CD4-positive, alpha-beta T cell treated with Interleukin-21 for 1 hour (primary cell): ENCODE measurements around the gene TANK.
A peak's percentile ranks its signal among the peaks of the same experiment; 100 is the strongest.
"Not testable (repeated sequence)": the region's sequence is repeated elsewhere in the genome, so short reads cannot be mapped to it uniquely, and the experiment has no call there.

Source experiments
- DNase-seq: peaks from one replicate; pipeline ENCODE4 v3.0.0-alpha.2; 2020

The TANK gene, protein sequence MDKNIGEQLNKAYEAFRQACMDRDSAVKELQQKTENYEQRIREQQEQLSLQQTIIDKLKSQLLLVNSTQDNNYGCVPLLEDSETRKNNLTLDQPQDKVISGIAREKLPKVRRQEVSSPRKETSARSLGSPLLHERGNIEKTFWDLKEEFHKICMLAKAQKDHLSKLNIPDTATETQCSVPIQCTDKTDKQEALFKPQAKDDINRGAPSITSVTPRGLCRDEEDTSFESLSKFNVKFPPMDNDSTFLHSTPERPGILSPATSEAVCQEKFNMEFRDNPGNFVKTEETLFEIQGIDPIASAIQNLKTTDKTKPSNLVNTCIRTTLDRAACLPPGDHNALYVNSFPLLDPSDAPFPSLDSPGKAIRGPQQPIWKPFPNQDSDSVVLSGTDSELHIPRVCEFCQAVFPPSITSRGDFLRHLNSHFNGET

DNA sequence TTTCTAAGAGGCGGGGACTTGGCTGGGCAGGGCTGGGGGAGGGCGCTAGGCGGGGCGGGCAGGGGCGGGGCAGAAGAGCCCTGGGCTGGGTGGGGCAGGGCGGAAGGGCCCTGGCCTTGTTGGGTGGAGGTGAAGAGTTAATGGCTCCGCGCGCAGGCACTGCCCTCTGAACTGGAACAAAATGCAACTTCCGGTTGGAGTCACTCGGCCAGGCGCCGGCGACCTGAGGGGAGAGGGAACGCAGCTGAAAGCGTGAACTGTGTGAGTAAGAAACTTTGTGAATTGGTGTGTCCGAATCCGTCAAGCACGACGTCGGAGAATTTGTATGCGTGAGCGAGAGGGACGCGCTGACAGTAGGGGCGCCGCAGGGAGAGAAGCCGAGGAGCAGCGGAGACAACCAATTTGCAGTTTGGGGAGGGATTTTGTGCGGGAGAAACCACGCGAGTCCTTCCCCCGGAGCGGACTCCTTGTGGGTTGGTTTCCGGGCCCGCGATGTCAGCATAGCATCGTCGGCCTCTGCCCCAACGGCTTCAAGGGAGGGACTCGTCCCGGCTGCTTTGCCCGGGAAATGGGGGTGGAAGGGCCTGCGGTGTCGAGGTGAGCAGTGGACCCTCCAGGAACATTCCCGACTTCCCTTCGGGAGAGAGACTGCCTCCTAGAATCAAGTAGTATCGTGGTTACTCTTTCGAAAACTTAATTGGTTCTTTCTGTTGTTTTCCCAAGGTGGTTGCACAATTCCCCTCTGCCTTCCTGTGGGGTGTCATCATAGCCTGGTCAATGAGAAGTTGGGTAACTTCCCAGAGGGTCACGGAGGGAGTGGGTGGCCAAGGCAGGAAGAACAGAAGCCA is at the start of gene TANK:
TSS of gene TANK (plus strand) at position 203 of the 848 bp plus-strand sequence. CDS start 19,235 bp downstream, outside the sequence.
- DNase-seq = peak; percentile 94

DNA sequence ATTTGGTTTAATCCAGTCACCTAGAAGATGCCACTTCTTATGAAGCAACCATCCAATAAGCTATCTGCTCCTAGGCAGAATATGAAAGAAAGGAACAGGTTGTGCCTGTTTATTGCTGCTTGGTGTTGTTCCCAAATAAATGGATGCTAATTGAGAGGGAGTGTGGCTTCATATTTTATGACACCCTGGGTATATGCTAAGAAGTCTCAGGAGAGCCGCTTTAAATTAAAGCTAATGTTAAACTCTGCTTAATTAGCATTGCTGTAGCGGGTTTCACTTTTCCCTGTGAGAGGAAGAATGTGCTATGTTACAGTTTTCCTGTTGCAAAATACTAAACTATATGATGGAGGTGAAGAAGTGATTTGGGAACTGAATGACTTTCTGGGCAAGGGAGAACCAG is 48.7 kb upstream of the TANK start:
- no peak for DNase-seq

DNA sequence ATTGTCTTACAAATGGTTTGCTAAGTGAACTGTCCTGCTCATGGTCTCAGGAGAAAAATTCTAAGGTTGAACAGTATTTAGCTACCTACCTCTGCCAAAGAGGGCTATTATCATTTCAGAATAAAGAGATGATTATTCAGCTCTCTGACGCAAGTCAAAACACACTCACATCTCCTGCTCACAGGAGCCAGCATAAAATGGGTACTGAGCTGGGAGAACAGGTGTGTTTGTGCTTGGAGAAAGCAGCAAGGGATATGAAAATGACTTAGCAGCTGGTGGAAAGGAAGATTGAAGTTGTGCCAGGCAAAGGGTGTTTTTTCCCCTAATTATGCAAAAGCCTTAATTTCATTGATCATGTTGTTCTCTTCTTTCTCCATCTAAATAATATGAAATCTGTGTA is 47.3 kb upstream of the TANK start:
- DNase-seq = no peak

DNA sequence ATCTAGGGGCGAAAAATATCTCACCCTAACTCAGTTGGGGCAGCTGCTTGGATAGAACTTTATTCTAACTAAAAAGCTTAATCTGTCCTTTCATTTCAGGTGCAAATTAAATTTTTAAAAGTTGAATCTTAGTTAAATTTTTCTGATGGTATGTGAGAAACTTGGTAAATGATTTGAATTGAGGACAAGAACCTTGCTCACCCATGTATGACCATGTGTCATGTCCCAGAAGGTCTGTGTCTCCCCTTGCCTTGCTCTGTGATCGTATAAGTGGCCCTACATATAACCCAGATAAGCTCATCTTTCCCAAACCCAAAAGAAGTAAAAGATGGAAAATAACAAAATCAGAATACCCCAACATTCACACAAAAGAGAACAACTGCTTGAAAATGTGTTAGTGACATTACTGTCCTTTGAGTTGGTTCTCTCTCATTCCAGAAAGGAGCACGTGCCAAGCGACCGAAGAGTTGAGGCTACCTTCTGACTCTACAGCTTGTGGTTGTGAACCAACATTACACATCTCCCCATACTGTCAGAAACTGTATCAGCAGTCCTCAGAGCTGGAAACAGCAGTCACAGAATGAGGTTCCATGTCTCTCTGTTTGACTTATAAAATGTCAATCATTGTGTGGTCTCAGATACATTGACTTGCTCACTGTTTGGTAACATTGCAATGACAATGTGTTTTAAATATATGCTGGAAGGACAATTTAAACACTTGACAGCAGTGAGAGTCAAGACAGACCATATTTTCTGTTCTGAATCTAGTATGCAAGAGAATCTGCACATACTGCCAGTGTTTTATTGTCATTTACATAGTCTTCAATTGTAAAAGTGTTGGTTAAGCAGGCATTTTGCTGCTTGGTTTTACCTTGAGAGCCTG is 46.3 kb upstream of the TANK start:
- DNase-seq = no peak

DNA sequence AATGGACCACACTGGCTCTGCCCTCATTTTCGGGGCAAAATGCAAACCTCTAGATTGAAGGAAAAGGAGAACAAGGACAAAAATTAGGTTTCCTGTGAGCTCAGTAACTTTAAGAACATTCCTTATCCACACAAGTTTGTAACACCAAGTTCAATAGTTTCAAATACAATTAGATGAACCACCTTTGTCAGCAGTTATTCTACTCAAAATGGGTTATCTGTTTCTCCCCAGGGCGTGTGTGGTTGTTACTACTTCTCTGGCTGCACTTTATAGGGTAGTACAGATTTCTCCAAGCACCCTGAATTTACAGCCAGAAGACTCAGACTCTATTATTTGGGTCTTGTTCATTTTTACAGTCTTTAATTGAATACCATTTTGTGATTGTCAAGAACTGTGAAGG is 45.0 kb upstream of the TANK start:
- DNase-seq = no peak

DNA sequence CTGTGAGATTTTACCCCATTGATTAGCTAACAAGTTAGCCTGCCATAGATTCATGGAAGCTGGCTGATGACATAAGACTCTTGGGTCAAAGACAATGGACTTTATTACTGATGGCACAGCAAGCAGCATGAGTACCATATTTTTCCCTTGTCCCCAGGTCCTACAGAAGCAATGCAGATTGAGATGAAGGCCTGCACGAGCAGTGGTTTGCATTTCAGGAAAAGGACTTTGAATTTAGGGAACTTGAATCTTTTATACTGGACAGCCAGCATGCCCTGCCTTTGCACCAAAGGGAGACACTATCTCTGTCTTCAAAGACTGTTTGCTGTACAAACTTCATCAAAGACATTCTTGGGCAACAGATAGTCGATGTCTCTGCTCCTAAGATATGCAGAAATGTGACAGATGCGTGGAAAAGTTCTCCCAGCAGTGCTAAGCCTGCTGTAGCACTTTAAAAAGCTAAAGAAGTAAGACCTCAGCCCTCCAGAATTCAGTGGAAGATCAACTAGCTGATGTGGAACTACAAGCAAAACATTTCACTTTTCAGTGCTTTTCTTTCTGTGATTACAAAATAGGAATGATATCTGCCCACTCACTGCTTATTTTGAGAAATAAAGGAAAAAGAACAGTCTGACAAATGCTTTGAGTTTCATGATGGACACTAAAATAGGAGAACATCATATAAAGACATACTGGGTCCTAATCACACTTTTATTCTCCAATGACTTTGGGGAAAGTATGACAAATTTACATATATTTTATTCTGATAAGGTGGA is 44.4 kb upstream of the TANK start:
- no peak for DNase-seq

DNA sequence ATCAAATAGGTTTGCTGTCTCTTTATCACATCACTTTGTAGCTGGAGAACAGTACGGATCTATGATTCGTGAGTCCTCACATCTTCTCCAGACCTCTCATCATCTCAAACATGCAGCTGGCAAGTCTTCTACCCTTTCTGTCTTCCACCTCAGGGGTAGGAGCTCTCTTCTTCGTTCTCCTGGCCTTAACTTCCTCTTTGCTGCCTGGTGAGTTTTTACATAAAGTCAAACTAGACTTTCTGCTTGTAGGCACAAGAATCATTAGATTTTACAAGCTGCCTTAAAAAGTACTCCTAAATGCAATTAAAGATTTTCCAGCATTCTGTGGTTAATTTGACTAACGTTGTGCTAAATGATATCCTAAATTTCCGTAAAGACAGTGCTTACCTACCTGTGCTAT is 43.7 kb upstream of the TANK start:
- no peak for DNase-seq

DNA sequence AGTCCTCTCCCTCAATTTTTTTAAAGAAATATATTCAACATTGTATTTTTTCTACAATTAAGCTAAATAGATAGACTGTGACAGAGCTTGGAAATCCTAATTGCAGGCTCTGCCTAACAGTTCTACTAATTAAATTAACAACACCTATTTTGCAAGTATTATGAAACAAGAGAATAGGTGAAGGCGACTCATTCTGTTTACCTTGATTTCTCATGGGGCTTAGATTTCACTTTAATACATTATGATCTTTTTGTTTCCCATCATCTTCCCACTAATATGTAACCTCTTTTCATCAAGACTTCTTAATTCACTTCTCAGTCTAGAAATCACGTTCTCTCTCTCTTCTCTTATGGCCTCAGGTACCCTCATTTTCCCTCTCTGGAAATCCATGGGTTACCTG is 42.7 kb upstream of the TANK start:
- DNase-seq = no peak

DNA sequence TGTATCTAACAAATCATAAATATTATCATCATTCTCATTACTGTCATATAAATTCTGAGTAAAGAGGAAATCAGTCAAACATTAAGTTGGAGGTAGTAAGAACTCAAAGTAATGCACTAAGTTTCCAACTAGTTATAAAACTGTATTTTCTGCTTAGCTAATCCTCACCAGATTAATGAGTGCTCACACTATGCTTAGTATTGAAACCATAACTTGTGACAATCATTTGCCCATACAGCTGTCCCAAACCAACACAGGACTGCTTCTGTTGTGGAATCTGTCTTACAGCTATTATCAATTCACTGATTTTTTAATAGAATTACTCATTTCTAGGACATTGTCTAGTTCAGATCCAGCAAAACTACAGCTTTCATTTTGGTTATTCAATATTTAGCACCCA is 41.5 kb upstream of the TANK start:
- no peak for DNase-seq

DNA sequence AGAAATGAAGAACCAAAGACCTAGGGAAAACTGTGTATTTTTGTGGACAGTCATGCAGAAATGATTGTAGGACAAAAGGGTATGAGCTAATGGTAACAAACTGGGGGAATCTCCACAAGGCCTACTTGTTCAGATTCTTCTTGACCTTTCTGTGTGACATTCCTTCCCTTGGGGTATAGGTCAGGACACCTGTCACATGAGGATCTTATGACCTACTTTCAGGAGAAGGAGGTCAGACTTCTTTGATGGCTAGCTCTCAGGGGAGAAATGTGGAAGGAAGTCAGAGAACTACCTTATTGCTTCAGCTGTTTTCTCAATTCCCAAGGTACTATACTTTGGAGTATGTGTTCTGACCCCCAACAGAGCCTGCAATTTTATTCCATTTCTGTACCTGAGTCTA is 40.7 kb upstream of the TANK start:
- DNase-seq = no peak

DNA sequence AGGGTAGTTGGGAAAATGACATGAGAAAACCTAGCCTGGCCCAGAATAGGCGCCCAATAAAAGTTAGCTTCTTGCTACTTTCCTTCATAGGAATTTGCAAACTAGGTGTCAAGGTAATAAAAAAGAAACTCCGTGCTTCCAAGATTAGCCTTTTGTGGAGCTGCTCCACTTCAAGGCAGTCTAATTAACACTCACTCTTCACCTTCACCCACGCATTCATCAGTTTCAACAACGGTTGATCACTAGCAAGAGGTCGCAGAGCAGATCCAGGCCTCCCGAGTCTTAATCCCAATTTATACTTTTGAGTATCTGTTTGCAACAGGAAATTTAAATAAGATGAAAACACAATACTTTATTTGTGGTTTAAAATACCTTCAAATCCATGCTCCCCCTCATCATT is 39.5 kb upstream of the TANK start:
- DNase-seq = no peak

DNA sequence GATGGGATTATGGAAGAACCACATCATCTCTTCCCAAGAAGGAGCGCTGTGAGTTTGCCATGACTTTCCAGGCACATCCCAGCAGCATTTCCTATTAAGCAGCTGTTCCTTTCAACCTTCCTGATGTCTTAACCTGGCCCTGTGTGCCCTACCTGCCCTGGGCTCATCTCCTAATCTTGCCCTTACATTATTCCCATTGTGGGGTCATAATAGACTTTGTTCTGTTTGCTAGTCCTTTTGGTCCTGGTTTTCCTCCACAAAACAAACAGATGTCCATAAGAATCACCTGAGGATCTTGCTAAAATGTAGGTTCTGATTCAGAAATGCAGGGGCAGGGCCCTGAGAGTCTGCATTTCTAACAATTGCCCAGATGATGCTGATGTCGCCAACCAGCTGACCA is 38.6 kb upstream of the TANK start:
- DNase-seq = no peak

DNA sequence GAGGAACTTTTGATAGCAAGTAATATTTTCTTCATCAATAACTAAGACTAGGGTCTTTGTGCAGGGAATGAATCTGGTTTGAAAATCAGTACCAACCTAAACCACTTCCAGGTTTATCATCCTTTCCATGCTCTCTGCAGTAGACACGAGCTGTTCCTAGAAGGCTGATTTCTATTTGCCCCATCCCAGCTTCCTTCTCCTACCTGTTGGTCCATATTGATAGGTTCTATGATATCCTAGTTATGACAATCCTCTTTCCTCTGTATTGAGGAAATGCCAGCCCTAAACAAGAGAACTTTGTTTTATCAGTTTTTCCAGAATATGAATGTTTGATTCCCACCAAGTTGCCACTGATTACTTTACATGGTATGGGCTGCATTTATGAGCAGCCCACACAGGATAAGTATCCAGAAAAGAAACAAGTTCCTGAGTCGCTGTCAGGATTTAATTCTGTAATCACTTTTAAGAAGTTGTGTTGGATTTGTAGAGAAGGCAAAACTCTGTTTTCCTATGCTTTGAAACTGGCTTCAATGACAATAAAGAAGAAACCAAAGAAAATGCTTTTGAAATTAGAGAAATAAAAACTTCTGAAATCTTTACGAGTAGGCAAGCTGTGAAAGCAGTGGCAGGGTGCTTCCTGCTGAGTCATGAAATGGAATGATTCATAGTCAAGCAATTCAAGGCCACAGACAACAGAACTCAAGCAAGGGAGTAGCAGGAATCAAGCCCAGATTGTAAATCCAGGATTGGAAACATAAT is 37.3 kb upstream of the TANK start:
- DNase-seq = no peak

DNA sequence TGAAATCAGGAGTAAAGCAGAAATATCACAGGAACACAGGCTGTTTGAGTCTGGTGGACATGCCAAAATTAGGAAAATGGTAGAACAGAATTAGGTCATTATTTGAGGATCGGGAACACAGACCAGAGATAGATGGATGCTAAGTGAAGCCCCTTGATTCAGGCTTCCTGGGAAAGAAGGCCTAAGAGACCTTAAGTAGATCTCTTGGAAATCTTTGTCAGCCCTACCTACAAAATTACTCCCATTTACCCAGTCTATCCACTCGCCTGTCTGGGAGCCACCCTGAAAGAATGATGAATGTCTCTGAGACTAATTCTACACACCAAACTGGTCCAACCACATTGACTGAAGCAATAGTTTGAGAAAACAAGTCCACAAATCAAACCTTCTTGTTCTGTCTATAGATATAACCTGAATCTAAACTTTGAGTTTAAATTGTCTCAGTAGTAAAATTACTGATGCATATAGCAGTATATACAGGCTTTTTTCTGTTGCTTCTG is 36.6 kb upstream of the TANK start:
- no peak for DNase-seq

DNA sequence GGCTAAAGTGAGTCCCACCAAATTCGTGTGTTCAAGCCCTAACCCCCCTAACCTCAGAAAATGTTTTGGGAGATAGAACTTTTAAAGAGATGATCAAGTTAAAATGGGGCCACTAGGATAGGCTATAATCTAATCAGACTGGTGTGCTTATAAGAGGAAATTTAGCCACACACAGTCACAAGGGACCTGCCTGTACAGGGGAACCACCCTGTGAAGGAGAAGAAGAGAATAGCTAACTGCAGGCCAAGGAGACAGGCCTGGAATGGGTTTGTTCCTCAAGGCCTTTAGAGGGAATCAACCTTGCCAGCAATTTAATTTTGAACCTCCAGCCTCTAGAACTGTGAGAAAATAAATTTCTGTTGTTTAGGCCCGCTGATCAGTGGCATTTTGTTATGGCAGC is 36.0 kb upstream of the TANK start:
- DNase-seq = no peak

DNA sequence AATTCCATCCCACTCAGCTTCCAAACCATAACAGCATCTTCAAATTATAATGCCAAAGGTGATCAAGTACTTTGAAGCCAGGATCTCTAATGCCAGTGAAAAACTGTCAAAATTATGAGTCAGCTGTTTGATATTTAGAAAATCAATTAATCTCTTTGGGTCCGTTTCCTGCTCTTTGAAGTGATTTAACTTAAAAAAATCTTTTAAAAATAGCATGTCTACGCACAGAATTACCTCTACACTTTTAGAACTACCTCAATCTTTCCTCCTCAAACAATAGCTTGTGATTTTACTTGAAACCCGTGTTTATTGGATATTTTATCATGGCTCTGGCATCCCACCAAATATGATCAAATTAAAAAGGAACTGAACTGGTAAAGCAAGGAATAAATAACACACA is 31.3 kb upstream of the TANK start:
- DNase-seq = no peak

DNA sequence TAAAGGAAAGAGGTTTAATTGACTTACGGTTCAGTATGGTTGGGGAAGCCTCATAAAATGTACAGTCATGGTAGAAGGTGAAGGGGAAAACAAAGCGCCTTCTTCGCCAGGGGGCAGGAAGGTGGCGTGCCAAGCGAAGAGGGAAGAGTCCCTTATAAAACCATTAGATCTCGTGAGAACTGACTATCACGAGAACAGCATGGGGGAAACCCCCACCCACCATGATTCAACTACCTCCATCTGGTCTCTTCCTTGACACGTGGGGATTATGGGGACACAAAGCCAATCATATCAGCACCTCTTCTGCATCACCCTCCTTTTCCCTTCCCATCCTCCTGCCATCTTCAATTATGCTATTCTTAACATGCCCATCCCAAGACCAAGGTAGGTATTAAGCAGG is 29.9 kb upstream of the TANK start:
- DNase-seq = no peak

DNA sequence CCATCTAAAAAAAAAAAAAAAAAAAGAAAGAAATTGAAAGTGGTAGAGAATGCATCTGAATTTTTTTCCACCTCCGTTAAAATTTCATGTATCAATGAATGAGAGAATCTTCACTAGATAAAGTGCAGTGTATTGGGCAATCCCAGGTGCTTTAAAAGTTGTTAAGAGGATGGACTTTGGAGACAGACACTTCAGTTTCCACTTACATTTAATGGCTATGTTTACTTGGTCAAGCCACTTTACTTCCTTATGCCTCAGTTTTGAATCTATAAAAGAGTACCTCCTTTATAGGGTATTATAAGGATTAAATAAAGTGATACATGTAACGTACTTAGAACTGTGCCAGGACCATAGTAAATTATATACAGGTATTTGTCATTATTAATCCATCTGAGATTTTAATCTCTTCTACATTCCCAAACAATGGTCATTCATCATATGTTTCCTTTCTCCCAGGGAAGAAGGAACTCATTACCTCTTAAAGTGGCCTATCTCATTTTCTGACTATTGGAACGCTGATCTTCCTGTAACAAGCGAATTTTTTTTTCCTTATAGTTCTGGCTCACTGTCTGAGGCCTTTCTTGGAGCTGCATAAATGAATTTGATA is 29.1 kb upstream of the TANK start:
- no peak for DNase-seq

DNA sequence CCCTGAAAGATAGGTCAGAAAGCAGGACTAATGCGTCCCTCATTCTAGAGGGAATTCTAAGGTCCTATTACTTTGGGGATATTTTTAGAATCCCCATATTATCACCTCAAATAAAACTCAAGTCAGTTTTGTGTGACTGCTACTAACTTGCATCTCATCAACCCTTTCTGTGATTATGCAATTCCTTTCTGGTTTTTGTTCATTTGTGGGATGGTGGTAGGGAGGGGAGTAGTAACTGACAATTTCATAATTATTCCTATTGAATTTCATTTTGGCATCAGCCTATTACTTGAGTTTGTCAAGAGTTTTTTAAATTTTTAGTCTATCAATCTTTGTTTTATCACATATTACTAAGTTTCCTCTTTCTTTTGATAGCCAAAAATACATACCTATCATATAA is 28.4 kb upstream of the TANK start:
- no peak for DNase-seq

DNA sequence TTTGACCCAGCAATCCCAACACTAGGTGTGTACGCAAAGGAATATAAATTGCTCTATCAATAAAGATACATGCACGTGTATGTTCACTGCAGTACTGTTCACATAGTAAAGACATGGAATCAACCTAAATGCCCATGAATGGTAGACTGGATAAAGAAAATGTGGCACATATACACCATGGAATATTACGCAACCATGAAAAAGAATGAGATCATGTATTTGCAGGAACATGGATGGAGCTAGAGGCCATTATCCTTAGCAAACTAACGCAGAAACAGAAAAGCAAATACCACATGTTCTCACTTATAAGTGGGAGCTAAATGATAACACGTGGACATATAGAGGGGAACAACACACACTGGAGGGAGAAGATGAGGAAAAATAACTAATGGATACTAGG is 27.8 kb upstream of the TANK start:
- not testable (repeated sequence) for DNase-seq

DNA sequence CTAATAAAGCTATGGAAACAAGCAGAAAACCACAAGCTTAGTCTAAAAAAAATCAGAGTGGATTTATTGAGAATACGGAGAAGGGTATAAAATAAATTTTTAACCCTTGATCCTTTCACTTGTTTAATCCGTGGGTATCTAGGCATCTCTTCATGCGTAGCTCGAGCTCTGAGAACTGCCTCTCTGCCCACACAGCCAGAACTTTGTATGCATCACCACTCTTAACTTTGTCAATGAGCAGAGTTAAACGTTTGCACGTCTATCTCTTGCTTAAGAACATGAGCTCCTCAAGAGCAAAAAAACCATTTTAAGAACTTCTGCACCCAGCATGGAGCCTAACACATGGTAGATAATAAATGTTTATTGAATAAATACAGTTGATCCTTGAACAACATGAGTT is 26.9 kb upstream of the TANK start:
- no peak for DNase-seq
